ENCODE measurements around the gene EMC7. TPM values are rescaled to one million over a fixed set of nuclear protein-coding genes. Genes with fewer than 3 reads are reported as not detected.

Gene EMC7
- total RNA-seq, 1 experiment from 2014 or later, result 38.7 TPM

DNA sequence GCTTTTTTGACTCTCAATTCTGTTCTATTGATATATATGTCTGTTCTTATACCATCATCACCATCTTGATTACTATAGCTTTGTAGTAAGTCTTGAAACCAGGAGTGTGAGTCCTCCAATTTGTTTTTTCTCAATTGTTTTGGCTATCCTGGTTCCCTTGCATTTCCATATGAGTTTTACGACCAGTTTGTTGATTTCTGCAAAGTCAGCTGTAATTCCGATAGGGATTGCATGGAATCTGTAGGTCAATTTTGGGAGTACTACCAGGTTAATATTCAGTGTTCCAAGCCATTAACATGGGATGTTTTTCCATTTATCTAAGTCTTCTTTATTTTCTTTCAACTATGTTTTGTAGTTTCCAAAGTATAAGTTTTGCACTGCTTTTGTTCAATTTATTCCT is 27.2 kb upstream of the EMC7 start:
- Histone ChIP-seq H3K79me2 (ENCODE audit: insufficient read depth, low read length) (no peaks in the 10 kb centered on the region), H3K4me1 (ENCODE audit: control insufficient read depth in 1 of 2, insufficient read depth in 2 of 2, low read length in 2 of 2) (no peaks in the 10 kb centered on the region), H3K9ac (ENCODE audit: low read length) (no peak overlapping the region), H3K4me2 (ENCODE audit: low read length) (no peak overlapping the region), H2AFZ (ENCODE audit: low read depth, low read length, poor library complexity, severe bottlenecking) (no peak overlapping the region), H3K4me3 (replicated peaks in 1 of 2; ENCODE audit: low read depth in 1 of 2, low read length in 2 of 2) (no peak overlapping the region), H3K27ac (ENCODE audit: low read depth, low read length) (no peak overlapping the region), H4K20me1 (ENCODE audit: insufficient read depth) (no peaks in the 10 kb centered on the region), H3K9me2 (ENCODE audit: insufficient read depth) (no peaks in the 10 kb centered on the region), H3K36me3 (ENCODE audit: control insufficient read depth in 1 of 2, insufficient read depth in 2 of 2, low read length in 2 of 2) (no peaks in the 10 kb centered on the region), H3K27me3 (ENCODE audit: insufficient read depth, low read length) (no peaks in the 10 kb centered on the region), H3K9me3 (ENCODE audit: control insufficient read depth in 1 of 2, insufficient read depth in 1 of 2, low read depth in 1 of 2, low read length in 2 of 2) (no peaks in the 10 kb centered on the region)
- RAD21 ChIA-PET (ENCODE audit: low non-redundant PET in 1 of 2, low total read pairs in 2 of 2, uncharacterized antibody in 2 of 2, unreplicated experiment in 2 of 2), result no interaction called here
- TF ChIP-seq EGR1 (IDR thresholded peaks at IDR 0.05; ENCODE audit: low read depth) (no peak), SRF (IDR thresholded peaks at IDR 0.05; ENCODE audit: low read depth) (no peak), EZH2 (IDR thresholded peaks at IDR 0.05) (no peak), CBX3 (IDR thresholded peaks at IDR 0.05; ENCODE audit: low read depth) (no peak), JUND (IDR thresholded peaks at IDR 0.05) (no peak), EZH2phosphoT487 (IDR thresholded peaks at IDR 0.05; ENCODE audit: borderline replicate concordance) (no peak), RAD21 (IDR thresholded peaks at IDR 0.05; ENCODE audit: low read depth) (no peak), FOSL1 (IDR thresholded peaks at IDR 0.05; ENCODE audit: low read depth) (no peak), ZFX (IDR thresholded peaks at IDR 0.05) (no peak), ELF1 (IDR thresholded peaks at IDR 0.05; ENCODE audit: borderline replicate concordance, low read depth) (no peak), SIN3A (IDR thresholded peaks at IDR 0.05; ENCODE audit: low read depth) (no peak), CEBPB (IDR thresholded peaks at IDR 0.05; ENCODE audit: low read depth) (no peak), POLR2A (IDR thresholded peaks at IDR 0.05; ENCODE audit: borderline replicate concordance, extremely low read depth, insufficient read depth, insufficient read length) (no peak), TCF7L2 (IDR thresholded peaks at IDR 0.05; ENCODE audit: borderline replicate concordance, extremely low read depth, insufficient read depth, insufficient read length) (no peak), YY1 (IDR thresholded peaks at IDR 0.05; ENCODE audit: extremely low read depth, insufficient replicate concordance, low read depth, low read length) (no peak), POLR2AphosphoS5 (IDR thresholded peaks at IDR 0.05; ENCODE audit: low read depth, low read length) (no peak)
- TF ChIP-seq, protein P1, sequence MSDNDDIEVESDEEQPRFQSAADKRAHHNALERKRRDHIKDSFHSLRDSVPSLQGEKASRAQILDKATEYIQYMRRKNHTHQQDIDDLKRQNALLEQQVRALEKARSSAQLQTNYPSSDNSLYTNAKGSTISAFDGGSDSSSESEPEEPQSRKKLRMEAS (IDR thresholded peaks at IDR 0.05), result no peak
- TF ChIP-seq, protein P2, sequence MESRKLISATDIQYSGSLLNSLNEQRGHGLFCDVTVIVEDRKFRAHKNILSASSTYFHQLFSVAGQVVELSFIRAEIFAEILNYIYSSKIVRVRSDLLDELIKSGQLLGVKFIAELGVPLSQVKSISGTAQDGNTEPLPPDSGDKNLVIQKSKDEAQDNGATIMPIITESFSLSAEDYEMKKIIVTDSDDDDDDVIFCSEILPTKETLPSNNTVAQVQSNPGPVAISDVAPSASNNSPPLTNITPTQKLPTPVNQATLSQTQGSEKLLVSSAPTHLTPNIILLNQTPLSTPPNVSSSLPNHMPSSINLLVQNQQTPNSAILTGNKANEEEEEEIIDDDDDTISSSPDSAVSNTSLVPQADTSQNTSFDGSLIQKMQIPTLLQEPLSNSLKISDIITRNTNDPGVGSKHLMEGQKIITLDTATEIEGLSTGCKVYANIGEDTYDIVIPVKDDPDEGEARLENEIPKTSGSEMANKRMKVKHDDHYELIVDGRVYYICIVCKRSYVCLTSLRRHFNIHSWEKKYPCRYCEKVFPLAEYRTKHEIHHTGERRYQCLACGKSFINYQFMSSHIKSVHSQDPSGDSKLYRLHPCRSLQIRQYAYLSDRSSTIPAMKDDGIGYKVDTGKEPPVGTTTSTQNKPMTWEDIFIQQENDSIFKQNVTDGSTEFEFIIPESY (IDR thresholded peaks at IDR 0.05; ENCODE audit: extremely low read depth, insufficient replicate concordance, low read length), result no peak
- TF ChIP-seq, protein P3, sequence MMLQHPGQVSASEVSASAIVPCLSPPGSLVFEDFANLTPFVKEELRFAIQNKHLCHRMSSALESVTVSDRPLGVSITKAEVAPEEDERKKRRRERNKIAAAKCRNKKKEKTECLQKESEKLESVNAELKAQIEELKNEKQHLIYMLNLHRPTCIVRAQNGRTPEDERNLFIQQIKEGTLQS (IDR thresholded peaks at IDR 0.05), result no peak
- intact Hi-C loops (cut with micrococcal nuclease), result no loop called here
- no peak for DNase-seq (ENCODE audit: low read depth, low spot score)
- CTCF ChIA-PET, result interaction anchor here (1.0 kb wide), 1 partner anchor 19 kb away, joined by 3 read pairs; no protein-coding TSS in a partner anchor
- POLR2A ChIA-PET, result no interaction called here
- BruUV-seq (replicated peaks), result no TSS peak
- ATAC-seq, result no peak
